Body of pancreas (tissue), 4 donors: Measurements from ENCODE around the gene C2CD4B. TPM values are rescaled to one million over a fixed set of nuclear protein-coding genes. Genes with fewer than 3 reads are reported as not detected.
A peak's percentile ranks its signal among the peaks of the same experiment; 100 is the strongest.

Source experiments
- ATAC-seq: fragments of 150-250 bp; one replicate; pipeline ENCODE4 v1.9.1; 2016
- DNase-seq, 4 donors: peaks; one replicate each; pipeline ENCODE4 v3.0.0-alpha.2; 2019
- H3K27ac ChIP-seq, 4 donors: fragments of 200-600 bp; sonication (generic); 1 replicate in 3 of 4; 2 replicates in 1 of 4; pipeline versions ENCODE4 v1.5.1 to v1.6.1; 2016 to 2019; ENCODE audit warnings: mild to moderate bottlenecking in 1 of 4, mixed read lengths in 1 of 4, moderate library complexity in 1 of 4
- H3K27me3 ChIP-seq, 2 donors: fragments of 200-600 bp; sonication (generic); one replicate each; pipeline ENCODE4 v1.6.0; 2016; ENCODE audit warnings: mild to moderate bottlenecking in 1 of 2
- H3K36me3 ChIP-seq, 2 donors: fragments of 200-600 bp; sonication (generic); replicated peaks in 1 of 2; 2 replicates each; pipeline ENCODE4 v1.5.1; 2016; ENCODE audit warnings: low read depth in 2 of 2; ENCODE audit not compliant: insufficient read depth in 1 of 2
- H3K4me1 ChIP-seq: fragments of 200-600 bp; sonication (generic); one replicate; pipeline ENCODE4 v1.6.0; 2016
- H3K4me3 ChIP-seq, 2 donors: fragments of 200-600 bp; sonication (generic); 1 replicate in 1 of 2; 2 replicates in 1 of 2; pipeline ENCODE4 v1.5.1; 2016 to 2019
- H3K9me3 ChIP-seq, 3 donors: fragments of 200-600 bp; sonication (generic); 1 replicate in 2 of 3; 2 replicates in 1 of 3; pipeline ENCODE4 v1.5.1; 2016
- CTCF ChIP-seq, 7 experiments: fragments of 450-650 bp in 4 of 7; fragments of 200-600 bp in 3 of 7; sonication (generic) in 3 of 7; IDR thresholded peaks; one replicate each; pipeline ENCODE4 v1.5.1; 2016 to 2019; ENCODE audit warnings: antibody characterized with exemption in 7 of 7
- POLR2A ChIP-seq, 3 donors: fragments of 450-650 bp; IDR thresholded peaks; one replicate each; pipeline ENCODE4 v1.6.1; 2016; ENCODE audit warnings: antibody characterized with exemption in 3 of 3, mild to moderate bottlenecking in 2 of 3
- WGBS, 2 donors: methylation state at CpG; one replicate each; pipeline ENCODE4 v1.1.5; 2017; 5-methylcytosine and 5-hydroxymethylcytosine counted together
- intact Hi-C: fragments of 100-400 bp; cut with DNase I; formaldehyde crosslinking; loops from one replicate; pipeline ENCODE4 v1.15.1; 2023
- total RNA-seq, 2 donors: library from RNA; depleted of rRNA; stranded (reverse); fragments of >200 nt; gene quantifications; one replicate each; pipeline ENCODE4 v1.1.0, GENCODE V29; 2016

The C2CD4B gene
- total RNA-seq, 2 donors from 2014 or later: 75.8 to 142 TPM

- H3K4me1 ChIP-seq: peaks cover 7% of the 10 kb centered on the region
- H3K36me3 ChIP-seq: no peaks in the 10 kb centered on the region
- no peak for DNase-seq
- peak; percentile 53 for ATAC-seq
- H3K9me3 ChIP-seq: no peaks in the 10 kb centered on the region
- H3K4me3 ChIP-seq: no peak overlapping the region
- TF ChIP-seq POLR2A (IDR thresholded peaks at IDR 0.05) (no peak), CTCF (IDR thresholded peaks at IDR 0.05) (no peak)
- WGBS, 2 donors: 82 to 90% methylated on average over 5 of the region's 5 CpGs
- intact Hi-C loops: no loop called here
- no peaks in the 10 kb centered on the region for H3K27me3 ChIP-seq
- no peak overlapping the region for H3K27ac ChIP-seq
Measured at GRCh38 chr15:62173215-62173614, 8.1 kb upstream of the C2CD4B start.

GRCh38 chr15:62171882-62172281, 6.8 kb upstream of the C2CD4B start:
- intact Hi-C loops: no loop called here
- Histone ChIP-seq H3K9me3 (no peaks in the 10 kb centered on the region), H3K4me3 (no peak overlapping the region), H3K36me3 (no peaks in the 10 kb centered on the region), H3K27me3 (no peaks in the 10 kb centered on the region), H3K27ac (no peak overlapping the region), H3K4me1 (peaks cover 21% of the 10 kb centered on the region)
- 63 to 76% methylated on average over 7 of the region's 7 CpGs for WGBS, 2 donors
- no peak for ATAC-seq
- DNase-seq: no peak
- TF ChIP-seq POLR2A (IDR thresholded peaks at IDR 0.05) (no peak), CTCF (IDR thresholded peaks at IDR 0.05) (no peak)

GRCh38 chr15:62165793-62166375, 799 bp upstream of the C2CD4B start:
- Histone ChIP-seq H3K4me3 (no peak overlapping the region), H3K4me1 (peaks cover 52% of the 10 kb centered on the region), H3K9me3 (no peaks in the 10 kb centered on the region), H3K36me3 (no peaks in the 10 kb centered on the region), H3K27ac (peak overlapping the region; percentile 85 to 93 (median 90)), H3K27me3 (no peaks in the 10 kb centered on the region)
- intact Hi-C loops: no loop called here
- ATAC-seq: peak; percentile 5
- peak; percentile 43 to 55 (median 50) for DNase-seq
- no peak for TF ChIP-seq CTCF (IDR thresholded peaks at IDR 0.05)
- TF ChIP-seq POLR2A (IDR thresholded peaks at IDR 0.05): no peak
- WGBS, 2 donors: 45 to 48% methylated on average over 11 of the region's 11 CpGs

GRCh38 chr15:62164396-62165103, 535 bp downstream of the C2CD4B start:
- intact Hi-C loops: no loop called here
- Histone ChIP-seq H3K27me3 (no peaks in the 10 kb centered on the region), H3K4me3 (peak overlapping the region; percentile 61 to 62), H3K27ac (peak overlapping the region; percentile 85 to 93 (median 90)), H3K4me1 (peaks cover 64% of the 10 kb centered on the region), H3K9me3 (no peaks in the 10 kb centered on the region), H3K36me3 (no peaks in the 10 kb centered on the region)
- DNase-seq (peak in 3 of 4 donors; percentile 34 to 48 (median 46)), ATAC-seq (peak; percentile 39)
- 1% methylated on average over 74 of the region's 98 CpGs; no CpG with 5 or more reads in 1 of the 2 donors for WGBS, 2 donors
- TF ChIP-seq POLR2A (IDR thresholded peaks at IDR 0.05) (no peak), CTCF (IDR thresholded peaks at IDR 0.05) (peak in 2 of 7 experiments; percentile 15 to 18)
